ENCODE data around the gene PPCDC.

DNA sequence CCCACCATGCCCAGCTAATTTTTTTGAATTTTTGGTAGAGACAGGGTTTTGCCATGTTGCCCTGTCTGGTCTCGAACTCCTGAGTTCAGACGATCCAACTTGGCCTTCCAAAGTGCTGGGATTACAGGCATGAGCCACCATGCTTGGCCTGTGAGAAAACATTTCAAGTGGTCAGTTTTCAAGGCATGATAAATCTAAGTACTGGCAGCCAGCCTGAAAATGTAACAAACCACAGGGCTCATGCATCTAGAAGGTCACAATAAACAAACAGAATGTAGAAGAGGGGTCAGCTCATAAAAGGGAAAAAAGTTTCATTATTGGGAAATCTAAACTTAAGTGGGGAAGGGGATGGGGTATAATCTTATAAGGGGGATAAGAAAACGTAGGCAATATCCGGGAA, 39.9 kb downstream of the PPCDC start:
- no peak for TF ChIP-seq PKNOX1 (IDR thresholded peaks at IDR 0.05)
- TF ChIP-seq L3MBTL2 (conservative IDR thresholded peaks at IDR 0.05), result no peak
- TF ChIP-seq FOXK2 (IDR thresholded peaks at IDR 0.05), result no peak
- TF ChIP-seq BHLHE40 (IDR thresholded peaks at IDR 0.05; ENCODE audit: borderline replicate concordance), result no peak
- no peak for TF ChIP-seq ZNF384 (IDR thresholded peaks at IDR 0.05)
- no peak for TF ChIP-seq ARNT (IDR thresholded peaks at IDR 0.05)
- TF ChIP-seq NFRKB (IDR thresholded peaks at IDR 0.05), result no peak
- no peak for TF ChIP-seq FOXA1 (IDR thresholded peaks at IDR 0.05)
- TF ChIP-seq SUZ12 (IDR thresholded peaks at IDR 0.05), result no peak
- TF ChIP-seq TARDBP (IDR thresholded peaks at IDR 0.05), result no peak
- no peak for TF ChIP-seq CTBP1 (IDR thresholded peaks at IDR 0.05; ENCODE audit: borderline replicate concordance)
- no peak for TF ChIP-seq ELF4 (IDR thresholded peaks at IDR 0.05)

Measured in HEK293T (cell line).